Endothelial cell (in vitro differentiated cells): Measurements from ENCODE around the gene USP36. TPM values are rescaled to one million over a fixed set of nuclear protein-coding genes. Genes with fewer than 3 reads are reported as not detected.

Experiments
- DNase-seq: peaks from one replicate; pipeline ENCODE4 v3.0.0; 2021; ENCODE audit warnings: low spot score
- H3K27ac Mint-ChIP-seq: one replicate; pipeline ENCODE4 v1.8.0; 2021; ENCODE audit warnings: mixed read lengths, inconsistent platforms; ENCODE audit not compliant: unreplicated experiment
- H3K27me3 Mint-ChIP-seq: one replicate; pipeline ENCODE4 v1.8.0; 2021; ENCODE audit warnings: mild to moderate bottlenecking, moderate library complexity, mixed read lengths, inconsistent platforms; ENCODE audit not compliant: unreplicated experiment
- H3K36me3 Mint-ChIP-seq: one replicate; pipeline ENCODE4 v1.8.0; 2021; ENCODE audit warnings: mild to moderate bottlenecking, low read depth, mixed read lengths, inconsistent platforms; ENCODE audit not compliant: unreplicated experiment
- H3K4me1 Mint-ChIP-seq: one replicate; pipeline ENCODE4 v1.8.0; 2021; ENCODE audit warnings: mild to moderate bottlenecking, mixed read lengths, inconsistent platforms; ENCODE audit not compliant: unreplicated experiment
- H3K4me3 Mint-ChIP-seq: one replicate; pipeline ENCODE4 v1.8.0; 2021; ENCODE audit warnings: mild to moderate bottlenecking, mixed read lengths, inconsistent platforms; ENCODE audit not compliant: unreplicated experiment
- H3K9me3 Mint-ChIP-seq: one replicate; pipeline ENCODE4 v1.8.0; 2021; ENCODE audit warnings: mixed read lengths, inconsistent platforms; ENCODE audit not compliant: unreplicated experiment
- total RNA-seq: library from RNA; stranded (reverse); fragmentation: NEBNext Ultra II Directional; extraction: Animal tissue kit (Norgen Biotek cat#: 25700); gene quantifications from one replicate; pipeline ENCODE4 v1.2.1, GENCODE V29; 2021; ENCODE audit not compliant: unreplicated experiment
- TF ChIP-seq, protein P1 (sequence below): fragments of 200-600 bp; sonication (generic); IDR thresholded peaks from one replicate; pipeline ENCODE4 v1.5.0; 2021; ENCODE audit warnings: antibody characterized with exemption; ENCODE audit not compliant: unreplicated experiment

Gene USP36
- total RNA-seq, 1 donor from 2014 or later = 56.7 TPM

DNA sequence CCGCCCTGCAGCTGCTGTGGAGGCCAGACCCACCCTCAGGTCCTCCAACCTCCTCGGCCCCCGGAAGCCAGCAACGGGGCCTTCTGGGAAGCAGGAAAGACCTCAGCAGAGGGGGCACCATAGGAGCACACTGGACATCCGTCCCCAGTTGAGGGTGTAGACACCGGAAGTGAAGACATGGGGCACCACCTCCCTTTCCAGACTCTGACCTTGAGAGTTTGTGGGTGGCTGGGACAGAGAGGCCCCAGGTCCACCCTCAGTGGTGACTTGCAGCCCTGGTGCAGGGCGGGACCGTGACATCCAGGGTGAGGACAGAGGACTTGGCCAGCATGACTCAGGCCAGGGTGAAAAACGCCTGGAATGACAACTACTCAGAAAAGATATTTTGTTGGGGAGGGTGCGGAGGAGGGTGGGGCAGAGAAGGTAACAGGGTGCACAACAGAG is 42.5 kb upstream of the USP36 start:
- Mint-ChIP-seq H3K27ac (peak overlapping the region; percentile 93), H3K4me3 (no peak overlapping the region), H3K9me3 (no peaks in the 10 kb centered on the region), H3K27me3 (peaks cover 9% of the 10 kb centered on the region), H3K36me3 (no peaks in the 10 kb centered on the region), H3K4me1 (peaks cover 17% of the 10 kb centered on the region)
- TF ChIP-seq, protein P1, sequence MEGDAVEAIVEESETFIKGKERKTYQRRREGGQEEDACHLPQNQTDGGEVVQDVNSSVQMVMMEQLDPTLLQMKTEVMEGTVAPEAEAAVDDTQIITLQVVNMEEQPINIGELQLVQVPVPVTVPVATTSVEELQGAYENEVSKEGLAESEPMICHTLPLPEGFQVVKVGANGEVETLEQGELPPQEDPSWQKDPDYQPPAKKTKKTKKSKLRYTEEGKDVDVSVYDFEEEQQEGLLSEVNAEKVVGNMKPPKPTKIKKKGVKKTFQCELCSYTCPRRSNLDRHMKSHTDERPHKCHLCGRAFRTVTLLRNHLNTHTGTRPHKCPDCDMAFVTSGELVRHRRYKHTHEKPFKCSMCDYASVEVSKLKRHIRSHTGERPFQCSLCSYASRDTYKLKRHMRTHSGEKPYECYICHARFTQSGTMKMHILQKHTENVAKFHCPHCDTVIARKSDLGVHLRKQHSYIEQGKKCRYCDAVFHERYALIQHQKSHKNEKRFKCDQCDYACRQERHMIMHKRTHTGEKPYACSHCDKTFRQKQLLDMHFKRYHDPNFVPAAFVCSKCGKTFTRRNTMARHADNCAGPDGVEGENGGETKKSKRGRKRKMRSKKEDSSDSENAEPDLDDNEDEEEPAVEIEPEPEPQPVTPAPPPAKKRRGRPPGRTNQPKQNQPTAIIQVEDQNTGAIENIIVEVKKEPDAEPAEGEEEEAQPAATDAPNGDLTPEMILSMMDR = no peak
- DNase-seq = no peak

DNA sequence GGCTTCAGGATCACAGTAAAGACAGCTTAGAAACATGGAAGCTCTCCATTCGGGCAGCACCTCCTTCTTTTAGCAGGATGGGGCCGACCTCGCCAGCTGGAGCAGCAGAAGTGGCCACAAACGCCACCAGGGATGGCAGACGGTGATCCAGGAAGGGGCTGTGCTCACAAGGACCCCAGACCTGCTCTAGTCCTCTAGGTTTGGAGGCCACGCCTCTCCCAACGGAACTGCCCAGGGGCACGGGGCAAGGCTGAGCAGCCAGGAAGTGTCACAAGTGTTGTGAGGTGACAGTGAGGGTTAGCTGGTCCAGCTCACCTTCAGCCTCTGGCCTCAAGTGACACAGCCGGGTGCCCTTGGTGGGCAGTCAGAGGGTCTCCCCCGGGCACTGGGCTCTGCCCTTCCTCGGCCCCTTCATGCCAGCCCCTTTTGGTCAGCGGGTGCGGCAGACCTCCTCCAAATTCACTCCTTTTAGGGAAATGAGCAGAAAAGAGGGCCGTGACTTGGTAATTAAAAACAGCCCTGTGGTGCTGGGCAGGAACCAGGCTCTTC is 42.0 kb upstream of the USP36 start:
- Mint-ChIP-seq H3K4me3 (no peak overlapping the region), H3K4me1 (peaks cover 17% of the 10 kb centered on the region)
- no peak for DNase-seq

DNA sequence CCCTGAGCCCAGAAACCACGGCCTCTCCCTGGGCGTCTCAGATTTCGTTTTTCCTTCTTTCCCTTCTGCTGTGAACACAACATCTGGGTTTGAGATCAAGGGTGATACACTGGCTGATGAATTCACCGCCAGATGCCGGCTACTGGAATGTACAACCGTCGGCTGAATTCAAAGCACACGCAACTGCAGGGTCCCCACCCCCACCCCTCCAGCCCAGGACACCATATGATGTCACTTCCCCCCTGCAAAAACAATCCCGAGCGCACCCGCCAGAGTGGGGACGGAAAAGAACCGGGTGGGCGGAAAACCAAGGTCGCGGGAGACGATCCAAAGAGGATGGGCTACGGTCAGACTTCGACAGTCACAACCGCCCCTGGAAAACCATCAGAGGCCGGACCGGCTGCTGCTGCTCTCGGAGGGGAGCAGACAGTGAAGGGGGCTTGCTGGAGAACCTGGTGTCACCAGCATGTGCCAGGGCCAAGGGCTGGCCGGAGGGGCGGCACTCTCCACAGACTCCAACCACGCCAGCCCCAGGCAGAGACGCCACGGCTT is 39.1 kb upstream of the USP36 start:
- peaks cover 6% of the 10 kb centered on the region for H3K36me3 Mint-ChIP-seq
- H3K9me3 Mint-ChIP-seq = no peaks in the 10 kb centered on the region
- no peak overlapping the region for H3K27ac Mint-ChIP-seq
- H3K27me3 Mint-ChIP-seq = peaks cover 15% of the 10 kb centered on the region
- DNase-seq = no peak
- peaks cover 32% of the 10 kb centered on the region for H3K4me1 Mint-ChIP-seq
- TF ChIP-seq, protein P1 = no peak
- H3K4me3 Mint-ChIP-seq = no peak overlapping the region

More for the DNA sequence above, 42.0 kb upstream of the USP36 start:
- Mint-ChIP-seq H3K36me3 (no peaks in the 10 kb centered on the region), H3K27me3 (peaks cover 9% of the 10 kb centered on the region), H3K27ac (no peak overlapping the region), H3K9me3 (no peaks in the 10 kb centered on the region)
- TF ChIP-seq, protein P1 = no peak

DNA sequence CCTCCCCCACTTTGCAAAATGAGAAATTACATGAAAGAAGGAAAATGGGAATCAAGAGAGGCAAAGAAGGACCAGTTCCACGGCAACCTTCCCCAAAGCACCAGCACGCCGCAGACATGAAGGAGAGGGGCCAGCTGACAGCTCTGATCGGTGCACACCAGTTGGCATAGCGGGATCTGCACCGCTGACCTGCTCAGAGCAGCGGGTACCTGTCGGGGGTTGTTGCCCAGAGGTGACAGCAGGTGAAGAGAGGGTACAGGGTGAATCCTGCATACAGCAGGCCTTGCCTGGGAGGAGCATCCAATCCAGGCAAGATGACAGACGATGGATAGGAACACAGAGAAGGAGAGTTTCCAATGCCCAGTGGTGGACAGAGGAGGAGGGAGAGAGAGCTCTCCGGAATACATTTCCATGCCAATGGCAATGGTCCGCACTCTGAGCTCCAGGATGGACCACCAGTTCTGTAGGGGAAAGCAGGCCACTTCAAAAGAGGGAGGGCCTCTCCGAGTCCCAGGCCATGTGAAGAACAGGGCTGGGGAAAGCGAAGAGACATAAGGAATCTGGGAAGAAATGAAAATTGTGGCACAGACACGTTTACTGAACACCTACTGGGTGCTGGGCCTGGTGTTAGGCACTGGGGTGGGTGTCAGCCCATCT is 38.4 kb upstream of the USP36 start:
- Mint-ChIP-seq H3K4me3 (no peak overlapping the region), H3K9me3 (no peaks in the 10 kb centered on the region)

More for the DNA sequence above, 38.4 kb upstream of the USP36 start:
- Mint-ChIP-seq H3K4me1 (peaks cover 32% of the 10 kb centered on the region), H3K27ac (no peak overlapping the region), H3K36me3 (peaks cover 6% of the 10 kb centered on the region), H3K27me3 (peaks cover 15% of the 10 kb centered on the region)
- no peak for DNase-seq
- TF ChIP-seq, protein P1 = no peak
